ENCODE results near the gene PTPRJ.
A peak's percentile ranks its signal among the peaks of the same experiment; 100 is the strongest.
"Not testable (repeated sequence)": the region's sequence is repeated elsewhere in the genome, so short reads cannot be mapped to it uniquely, and the experiment has no call there.

PTPRJ gene

GRCh38 chr11:48018528-48019216 lies 38.3 kb downstream of the PTPRJ start:
- no peak for DNase-seq (ENCODE audit: low spot score)

DNA sequence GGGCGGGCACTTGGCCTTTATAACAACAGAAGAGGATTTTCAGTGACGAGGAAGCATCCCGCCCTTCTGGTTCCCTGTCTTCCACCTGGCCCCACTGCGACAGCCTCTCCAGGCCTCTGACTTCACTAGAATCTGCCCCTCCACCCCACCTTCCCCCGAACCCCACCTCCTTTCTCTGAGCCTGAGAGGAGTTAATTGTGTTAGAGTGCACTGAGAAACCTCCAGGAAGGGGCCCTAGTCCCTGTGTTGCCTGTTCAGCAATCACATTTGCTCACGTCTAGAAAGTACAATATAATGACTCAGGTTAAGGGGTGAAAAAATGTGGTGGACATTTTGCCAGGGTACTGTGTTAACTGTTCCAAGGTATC lies 38.8 kb downstream of the PTPRJ start:
- DNase-seq (ENCODE audit: low spot score), result peak; percentile 41

- DNase-seq (ENCODE audit: low spot score), result no peak
Observed at GRCh38 chr11:48019595-48019994, 39.2 kb downstream of the PTPRJ start.

DNA sequence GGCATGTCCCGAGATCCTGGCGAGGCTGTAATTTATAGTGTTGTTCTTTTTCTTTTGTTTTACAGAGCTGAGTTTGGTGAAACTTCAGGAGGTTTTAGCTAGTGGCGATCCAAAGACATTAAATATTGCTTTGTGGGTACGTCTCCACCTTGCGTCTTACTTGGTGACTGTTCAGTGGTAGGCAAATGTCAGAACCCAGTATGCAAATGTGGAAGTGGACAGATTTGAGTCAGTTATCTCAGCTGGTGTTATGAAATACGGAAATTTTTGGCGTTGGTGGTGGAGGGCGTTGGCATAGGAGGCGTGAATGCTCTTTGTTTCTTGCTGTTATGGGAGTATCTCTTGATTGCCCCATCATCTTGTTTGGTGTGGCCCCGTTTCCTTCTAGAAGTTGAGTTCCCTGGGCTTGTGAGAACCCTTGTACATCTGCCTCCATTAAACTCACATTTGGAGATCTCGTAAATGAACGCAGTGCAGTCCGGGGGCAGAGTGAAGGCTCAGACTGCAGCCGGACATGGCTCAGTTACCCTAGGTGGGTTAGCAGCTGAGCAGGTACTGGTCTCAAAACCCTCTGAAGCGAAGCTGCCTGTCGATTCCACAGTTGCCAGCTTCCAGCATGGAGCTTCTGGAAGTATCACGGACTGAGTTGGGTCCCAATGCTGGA lies 39.9 kb downstream of the PTPRJ start:
- DNase-seq (ENCODE audit: low spot score), result peak; percentile 74

- DNase-seq (ENCODE audit: low spot score), result not testable (repeated sequence)
Observed at GRCh38 chr11:48021201-48021820, 41.0 kb downstream of the PTPRJ start.

DNA sequence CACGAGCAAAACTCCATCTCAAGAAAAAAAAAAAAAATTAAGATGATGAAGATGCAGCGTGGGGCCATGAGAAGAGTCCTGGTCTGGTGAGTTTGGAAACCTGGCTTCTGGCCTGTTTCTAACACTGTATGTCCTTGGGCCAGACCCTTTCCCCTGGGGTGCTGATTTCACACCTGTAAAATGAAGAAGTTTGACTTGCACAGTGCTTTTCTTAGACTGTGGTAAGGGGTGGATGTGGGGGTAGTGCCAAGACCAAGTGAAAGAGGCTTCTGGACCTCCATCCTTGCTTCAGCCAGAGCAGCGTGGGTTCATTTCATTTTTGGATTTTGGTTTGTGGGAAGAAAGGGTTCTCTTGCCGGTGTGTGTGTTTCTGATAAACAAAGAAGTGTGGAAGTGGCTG lies 42.1 kb downstream of the PTPRJ start:
- no peak for DNase-seq (ENCODE audit: low spot score)

- not testable (repeated sequence) for DNase-seq (ENCODE audit: low spot score)
Observed at GRCh38 chr11:48023608-48024007, 43.2 kb downstream of the PTPRJ start.

DNA sequence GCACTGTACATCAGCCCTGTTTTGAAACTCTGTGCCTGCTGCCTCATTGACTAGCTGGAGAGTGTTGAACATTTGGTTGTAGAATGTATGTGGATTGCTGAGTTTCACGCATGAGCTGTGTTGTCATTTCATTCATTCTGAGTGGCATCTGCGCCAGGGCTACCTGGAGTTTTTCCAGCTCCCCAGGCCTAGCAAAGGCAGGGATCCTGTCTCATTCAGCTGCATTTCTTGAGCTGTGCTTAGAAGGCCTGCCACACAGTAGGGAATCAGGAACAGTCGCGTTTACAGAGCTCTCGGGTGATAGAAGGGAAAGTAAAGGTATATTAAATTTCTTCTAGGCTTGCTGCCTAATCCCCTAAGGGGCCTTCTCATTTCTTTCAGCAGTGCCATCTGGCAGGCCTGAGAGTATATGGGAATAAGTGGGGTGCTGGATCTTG lies 44.3 kb downstream of the PTPRJ start:
- DNase-seq (ENCODE audit: low spot score), result no peak

GRCh38 chr11:48025293-48025983 lies 45.1 kb downstream of the PTPRJ start:
- no peak for DNase-seq (ENCODE audit: low spot score)

DNA sequence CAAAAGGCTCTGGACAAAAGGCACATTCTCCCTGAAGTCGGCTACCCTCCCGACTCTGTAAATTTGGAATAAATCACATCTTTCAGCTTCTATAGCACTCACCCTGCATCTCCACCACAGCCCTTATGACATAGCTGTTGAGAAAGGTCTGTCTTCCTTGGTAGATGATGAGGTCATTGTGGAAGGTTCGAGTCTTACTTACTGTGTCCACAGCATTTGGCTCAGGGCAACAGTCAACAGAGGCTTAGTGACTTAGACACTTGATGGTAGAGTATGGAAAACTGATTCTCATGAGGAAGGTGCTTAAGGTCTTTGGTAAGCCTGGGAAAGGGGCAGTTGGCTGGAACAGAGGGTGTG lies 45.6 kb downstream of the PTPRJ start:
- no peak for DNase-seq (ENCODE audit: low spot score)

DNA sequence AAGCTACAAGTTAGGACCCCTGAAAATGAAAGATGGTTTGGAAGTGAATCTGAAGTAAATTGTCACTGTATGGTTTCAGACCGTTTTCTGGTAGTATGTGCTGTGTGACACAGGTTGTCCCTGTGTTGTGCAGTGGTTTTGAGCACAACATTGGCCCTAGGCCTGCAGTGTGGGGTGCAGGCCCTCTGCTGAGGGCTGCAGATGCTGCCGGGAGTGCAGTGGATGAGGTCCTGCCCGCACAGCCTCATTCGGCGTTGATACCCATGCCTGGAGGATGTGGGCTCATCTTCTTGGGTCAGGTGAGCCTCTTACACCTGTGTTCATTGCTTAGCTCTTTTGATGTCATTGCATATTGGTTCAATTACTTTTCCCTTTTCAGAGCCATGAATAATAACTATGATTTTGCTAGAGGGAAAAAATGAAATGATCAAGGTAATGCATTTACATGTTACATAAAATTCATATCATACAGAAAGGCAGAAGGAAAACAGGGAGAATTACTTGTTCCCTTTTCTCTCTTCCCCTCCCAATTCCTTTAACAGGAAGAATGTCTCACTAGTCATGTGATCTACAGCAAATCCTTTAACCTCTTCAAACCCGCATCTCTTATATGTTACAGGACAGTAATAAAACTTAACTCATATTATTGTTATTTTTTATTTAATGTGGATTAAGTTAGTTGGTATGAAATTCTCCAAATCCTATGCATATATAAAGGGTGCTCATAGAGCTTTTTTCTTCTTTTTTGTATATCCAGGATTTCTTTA lies 48.7 kb downstream of the PTPRJ start:
- peak; percentile 36 for DNase-seq (ENCODE audit: low spot score)

GRCh38 chr11:48029681-48030290 lies 49.4 kb downstream of the PTPRJ start:
- no peak for DNase-seq (ENCODE audit: low spot score)

DNA sequence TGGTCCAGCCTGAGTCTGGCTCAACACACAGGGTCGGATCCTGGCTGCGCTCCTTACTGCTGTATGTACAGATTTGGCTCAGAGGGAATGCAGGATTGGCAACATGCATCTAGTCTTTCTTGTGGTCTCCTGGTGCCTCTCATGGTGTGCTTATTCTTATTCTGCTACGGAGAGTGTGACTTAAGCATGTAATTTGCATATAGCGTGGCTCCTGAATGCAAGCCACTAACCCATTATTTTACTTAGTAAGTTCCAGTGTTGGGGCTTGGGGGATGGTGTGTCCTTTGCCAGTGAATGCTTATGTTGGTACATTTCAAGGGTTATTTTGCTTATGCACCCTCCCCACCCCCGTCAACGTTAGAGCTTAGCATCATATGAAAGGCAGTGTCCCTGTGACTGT lies 51.2 kb downstream of the PTPRJ start:
- DNase-seq (ENCODE audit: low spot score), result no peak

GRCh38 chr11:48032721-48033120 lies 52.4 kb downstream of the PTPRJ start:
- no peak for DNase-seq (ENCODE audit: low spot score)

DNA sequence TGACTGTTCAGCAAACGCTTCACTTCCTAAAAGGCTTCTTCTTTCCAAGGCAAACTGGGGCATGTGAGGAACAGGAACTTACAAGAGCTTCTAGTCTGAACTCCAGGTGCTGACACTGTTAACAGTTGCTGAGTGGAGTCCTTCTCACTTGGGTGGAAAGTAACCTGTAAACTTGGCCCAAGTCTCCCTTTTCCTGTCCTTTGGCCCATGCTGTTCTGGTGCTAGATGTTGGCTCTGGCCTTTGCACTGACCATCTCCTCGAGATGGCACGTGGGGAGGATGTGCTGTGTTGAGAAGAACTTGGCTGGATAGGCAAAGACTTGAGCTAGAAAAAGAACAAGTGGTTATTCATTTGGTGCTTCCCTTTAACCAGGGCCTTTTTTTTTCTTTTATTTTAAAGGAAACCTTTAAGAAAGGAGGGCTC lies 53.6 kb downstream of the PTPRJ start:
- no peak for DNase-seq (ENCODE audit: low spot score)

DNA sequence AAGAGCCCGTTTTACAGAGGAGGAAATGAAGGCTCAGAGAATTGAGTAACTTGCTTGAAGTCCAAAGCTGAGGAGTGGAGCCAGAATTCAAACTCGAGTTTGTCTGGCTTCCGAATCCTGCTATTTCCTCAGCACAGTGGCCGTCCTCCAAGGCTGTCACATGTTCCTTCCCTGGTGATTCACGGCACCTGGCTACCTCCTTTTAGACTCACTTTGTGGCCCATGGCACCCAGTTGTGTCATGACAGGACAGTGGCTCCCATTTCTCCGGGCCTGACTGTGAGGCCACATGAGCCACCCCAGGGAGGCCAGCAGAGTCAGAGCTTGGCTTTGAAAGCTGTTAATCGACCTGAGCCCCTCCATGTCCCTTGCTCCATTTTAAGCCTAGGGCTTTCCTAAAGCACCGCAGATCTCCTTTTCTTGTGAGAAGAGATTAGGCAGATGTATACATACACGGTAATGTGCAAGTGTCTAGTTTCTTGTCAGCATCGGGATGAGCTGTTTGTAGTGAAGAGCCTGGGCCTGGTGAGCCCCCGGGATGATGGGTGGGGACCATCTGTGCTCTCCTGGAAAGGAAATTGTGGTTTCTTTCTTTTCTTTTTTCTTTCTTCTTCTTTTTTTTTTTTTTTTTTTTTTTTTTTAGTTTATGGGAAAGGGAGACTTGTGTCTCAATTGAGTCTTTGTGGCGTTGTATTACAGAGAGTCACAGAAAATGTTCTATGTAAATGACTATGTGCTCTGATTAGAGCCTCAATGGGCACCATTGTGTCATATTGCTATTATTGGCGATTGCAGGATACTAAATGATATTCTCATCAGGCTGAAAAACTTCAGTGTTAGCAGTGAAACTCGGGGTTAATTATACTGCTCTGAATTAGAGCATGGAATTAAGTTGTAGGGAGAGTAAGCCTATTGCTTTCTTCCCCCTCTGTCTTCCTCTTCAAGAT lies 54.8 kb downstream of the PTPRJ start:
- no peak for DNase-seq (ENCODE audit: low spot score)

GRCh38 chr11:48036011-48036410 lies 55.7 kb downstream of the PTPRJ start:
- no peak for DNase-seq (ENCODE audit: low spot score)

DNA sequence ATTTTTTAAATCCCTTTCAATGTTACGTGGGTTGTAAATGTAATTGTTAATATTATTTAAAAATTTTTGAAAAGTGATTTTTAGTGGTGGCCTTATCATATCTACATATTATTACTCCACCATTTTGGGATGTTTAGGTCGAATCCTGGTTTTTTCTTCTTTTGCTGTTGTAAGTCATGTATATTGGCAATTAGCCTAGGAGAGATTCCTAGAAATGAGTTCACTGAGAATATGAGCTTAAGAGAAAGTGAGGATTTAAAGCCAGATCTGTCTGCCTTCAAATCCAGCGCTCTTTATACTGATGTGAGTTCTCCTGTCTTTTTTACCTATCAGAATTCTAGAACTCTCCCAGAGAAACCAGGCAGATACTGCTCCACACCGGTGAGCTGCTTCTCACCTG lies 56.1 kb downstream of the PTPRJ start:
- no peak for DNase-seq (ENCODE audit: low spot score)

GRCh38 chr11:48037709-48038468 lies 57.5 kb downstream of the PTPRJ start:
- DNase-seq (ENCODE audit: low spot score), result no peak
